HCT116 (cell line): Measurements from ENCODE around the gene SNHG17. TPM values are rescaled to one million over a fixed set of nuclear protein-coding genes. Genes with fewer than 3 reads are reported as not detected.

Experiments
- ATAC-seq: fragments of 200-7000 bp; cut with Tn5 transposase; 2 replicates; pipeline ENCODE4 v1.9.1; 2020; ENCODE audit warnings: mild to moderate bottlenecking, moderate library complexity
- BruUV-seq: library from RNA; stranded (reverse); fragments of 400-500 nt; replicated peaks from 2 replicates; lab custom pipeline; 2021; lab: Mats Ljungman, UMichigan
- CTCF ChIA-PET: fragments of 300-600 bp; sonication (Branson Sonifier 250); formaldehyde crosslinking; loops from one replicate; lab custom pipeline; 2021; ENCODE audit warnings: antibody characterized with exemption; lab: Charles Lee
- POLR2A ChIA-PET: fragments of 300-600, 350-600 bp; sonication (Branson Sonifier 250); formaldehyde crosslinking; loops from one replicate; lab custom pipeline; 2021; ENCODE audit warnings: antibody characterized with exemption; lab: Charles Lee
- RAD21 ChIA-PET, 2 experiments: fragments of 300-600 bp; sonication (Branson Sonifier 250); formaldehyde crosslinking; loops; one replicate each; lab custom pipeline; 2023; ENCODE audit warnings: low total read pairs in 2 of 2; ENCODE audit not compliant: uncharacterized antibody in 2 of 2, unreplicated experiment in 2 of 2, low non-redundant PET in 1 of 2; lab: Charles Lee
- DNase-seq: peaks from one replicate; pipeline ENCODE4 v3.0.0-alpha.2; 2010; ENCODE audit warnings: low read depth, low spot score
- H2AFZ ChIP-seq: fragments of 200-600 bp; shearing (Covaris generic), sonication (generic); 2 replicates; pipeline ENCODE4 v1.6.1; 2017; ENCODE audit warnings: low read depth, mixed run types, mixed read lengths, antibody characterized with exemption, low read length; ENCODE audit not compliant: poor library complexity, severe bottlenecking
- H3K27ac ChIP-seq: 2 replicates; pipeline ENCODE4 v1.5.1; 2012; ENCODE audit warnings: low read depth, low read length
- H3K27me3 ChIP-seq: fragments of 200-600 bp; sonication (generic); 2 replicates; pipeline ENCODE4 v1.6.1; 2016; ENCODE audit warnings: mixed run types, low read length, mixed read lengths; ENCODE audit not compliant: insufficient read depth
- H3K36me3 ChIP-seq, 2 experiments: fragments of 200-500 bp in 1 of 2; fragments of 200-600 bp in 1 of 2; sonication (Bioruptor generic) in 1 of 2; sonication (generic) in 1 of 2; 2 replicates each; pipeline versions ENCODE4 v1.5.1 to v1.6.1; 2014 to 2016; ENCODE audit warnings: low read length in 2 of 2, inconsistent platforms in 1 of 2, mixed read lengths in 1 of 2, mixed run types in 1 of 2; ENCODE audit not compliant: insufficient read depth in 2 of 2, control insufficient read depth in 1 of 2
- H3K4me1 ChIP-seq, 2 experiments: fragments of 200-600 bp in 1 of 2; sonication (generic) in 1 of 2; 2 replicates each; pipeline versions ENCODE4 v1.5.1 to v1.6.1; 2012 to 2017; ENCODE audit warnings: low read length in 2 of 2, inconsistent platforms in 1 of 2, mild to moderate bottlenecking in 1 of 2, mixed read lengths in 1 of 2, mixed run types in 1 of 2, moderate library complexity in 1 of 2; ENCODE audit not compliant: insufficient read depth in 2 of 2, control insufficient read depth in 1 of 2
- H3K4me2 ChIP-seq: fragments of 200-600 bp; sonication (generic); 2 replicates; pipeline ENCODE4 v1.6.1; 2017; ENCODE audit warnings: mixed run types, low read length, mixed read lengths
- H3K4me3 ChIP-seq, 2 experiments: fragments of 200-600 bp in 1 of 2; sonication (generic) in 1 of 2; replicated peaks in 1 of 2; 2 replicates each; pipeline ENCODE4 v1.5.1; 2011 to 2016; ENCODE audit warnings: low read length in 2 of 2, control low read depth in 1 of 2, low read depth in 1 of 2, mild to moderate bottlenecking in 1 of 2, mixed read lengths in 1 of 2, mixed run types in 1 of 2
- H3K79me2 ChIP-seq: fragments of 200-600 bp; sonication (generic); 2 replicates; pipeline ENCODE4 v1.6.1; 2017; ENCODE audit warnings: mild to moderate bottlenecking, mixed run types, low read length, moderate library complexity, mixed read lengths; ENCODE audit not compliant: insufficient read depth
- H3K9ac ChIP-seq: fragments of 200-600 bp; sonication (generic); 2 replicates; pipeline ENCODE4 v1.6.1; 2016; ENCODE audit warnings: low read length, mixed read lengths
- H3K9me2 ChIP-seq: fragments of 200-600 bp; sonication (generic), shearing (Covaris generic); 2 replicates; pipeline ENCODE4 v1.6.1; 2017; ENCODE audit warnings: mixed run types, mild to moderate bottlenecking, moderate library complexity; ENCODE audit not compliant: insufficient read depth
- H3K9me3 ChIP-seq, 2 experiments: fragments of 200-500 bp in 1 of 2; fragments of 200-600 bp in 1 of 2; sonication (Bioruptor generic) in 1 of 2; sonication (generic) in 1 of 2; 2 replicates each; pipeline ENCODE4 v1.6.1; 2014 to 2017; ENCODE audit warnings: low read length in 2 of 2, mixed read lengths in 2 of 2, inconsistent platforms in 1 of 2, low read depth in 1 of 2, mild to moderate bottlenecking in 1 of 2, mixed run types in 1 of 2, moderate library complexity in 1 of 2; ENCODE audit not compliant: control insufficient read depth in 1 of 2, insufficient read depth in 1 of 2
- H4K20me1 ChIP-seq: fragments of 200-600 bp; sonication (generic), shearing (Covaris generic); 2 replicates; pipeline ENCODE4 v1.6.1; 2017; ENCODE audit warnings: mixed run types, mild to moderate bottlenecking, moderate library complexity; ENCODE audit not compliant: insufficient read depth
- CEBPB ChIP-seq: IDR thresholded peaks from 2 replicates; pipeline ENCODE4 v1.6.1; 2012; ENCODE audit warnings: low read depth
- EGR1 ChIP-seq: IDR thresholded peaks from 2 replicates; pipeline ENCODE4 v1.6.1; 2012; ENCODE audit warnings: low read depth
- EZH2phosphoT487 ChIP-seq: fragments of 200-600 bp; IDR thresholded peaks from 2 replicates; pipeline ENCODE4 v1.6.1; 2018; ENCODE audit warnings: antibody characterized with exemption, borderline replicate concordance
- FOSL1 ChIP-seq: IDR thresholded peaks from 2 replicates; pipeline ENCODE4 v1.6.1; 2012; ENCODE audit warnings: low read depth
- RAD21 ChIP-seq: IDR thresholded peaks from 2 replicates; pipeline ENCODE4 v1.6.1; 2012; ENCODE audit warnings: low read depth, mild to moderate bottlenecking
- SIN3A ChIP-seq: IDR thresholded peaks from 2 replicates; pipeline ENCODE4 v1.6.1; 2012; ENCODE audit warnings: low read depth
- SP1 ChIP-seq: IDR thresholded peaks from 2 replicates; pipeline ENCODE4 v1.6.1; 2012; ENCODE audit warnings: low read depth
- SRF ChIP-seq: IDR thresholded peaks from 2 replicates; pipeline ENCODE4 v1.6.1; 2012; ENCODE audit warnings: low read depth
- TCF7L2 ChIP-seq: IDR thresholded peaks from 2 replicates; pipeline ENCODE4 v1.7.0; 2011; ENCODE audit warnings: borderline replicate concordance, inconsistent platforms; ENCODE audit not compliant: insufficient read depth, insufficient read length; ENCODE audit errors: extremely low read depth
- ZFX ChIP-seq: fragments of 450-650 bp; IDR thresholded peaks from 2 replicates; pipeline ENCODE4 v1.6.1; 2017
- intact Hi-C: fragments of 100-400 bp; cut with micrococcal nuclease; formaldehyde crosslinking; loops from 2 replicates; pipeline ENCODE4 v1.10.0; 2022
- total RNA-seq: library from RNA; stranded (reverse); gene quantifications from one replicate; pipeline ENCODE4 v1.2.1, GENCODE V29; 2021; ENCODE audit not compliant: unreplicated experiment
- TF ChIP-seq, protein P1 (sequence below): IDR thresholded peaks from 2 replicates; pipeline ENCODE4 v1.6.1; 2012
- TF ChIP-seq, protein P2 (sequence below): IDR thresholded peaks from 2 replicates; pipeline ENCODE4 v1.6.1; 2012; ENCODE audit warnings: low read depth

The SNHG17 gene
- total RNA-seq, 1 experiment from 2014 or later: 65.7 TPM

- DNase-seq (peak; percentile 19), ATAC-seq (peak; percentile 96)
- Histone ChIP-seq H3K9ac (no peak overlapping the region), H3K79me2 (no peaks in the 10 kb centered on the region), H3K36me3 (no peaks in the 10 kb centered on the region), H3K9me2 (no peaks in the 10 kb centered on the region), H3K4me2 (no peak overlapping the region), H3K27me3 (no peaks in the 10 kb centered on the region), H3K27ac (no peak overlapping the region), H3K9me3 (no peaks in the 10 kb centered on the region), H4K20me1 (no peaks in the 10 kb centered on the region), H3K4me3 (no peak overlapping the region), H3K4me1 (no peaks in the 10 kb centered on the region), H2AFZ (peak overlapping the region; percentile 57)
- no peak for TF ChIP-seq EGR1
- TF ChIP-seq FOSL1: no peak
- no peak for TF ChIP-seq SRF
- no peak for TF ChIP-seq SIN3A
- TF ChIP-seq, protein P1, sequence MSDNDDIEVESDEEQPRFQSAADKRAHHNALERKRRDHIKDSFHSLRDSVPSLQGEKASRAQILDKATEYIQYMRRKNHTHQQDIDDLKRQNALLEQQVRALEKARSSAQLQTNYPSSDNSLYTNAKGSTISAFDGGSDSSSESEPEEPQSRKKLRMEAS: no peak
- TF ChIP-seq ZFX: no peak
- TF ChIP-seq CEBPB: no peak
- TF ChIP-seq, protein P2, sequence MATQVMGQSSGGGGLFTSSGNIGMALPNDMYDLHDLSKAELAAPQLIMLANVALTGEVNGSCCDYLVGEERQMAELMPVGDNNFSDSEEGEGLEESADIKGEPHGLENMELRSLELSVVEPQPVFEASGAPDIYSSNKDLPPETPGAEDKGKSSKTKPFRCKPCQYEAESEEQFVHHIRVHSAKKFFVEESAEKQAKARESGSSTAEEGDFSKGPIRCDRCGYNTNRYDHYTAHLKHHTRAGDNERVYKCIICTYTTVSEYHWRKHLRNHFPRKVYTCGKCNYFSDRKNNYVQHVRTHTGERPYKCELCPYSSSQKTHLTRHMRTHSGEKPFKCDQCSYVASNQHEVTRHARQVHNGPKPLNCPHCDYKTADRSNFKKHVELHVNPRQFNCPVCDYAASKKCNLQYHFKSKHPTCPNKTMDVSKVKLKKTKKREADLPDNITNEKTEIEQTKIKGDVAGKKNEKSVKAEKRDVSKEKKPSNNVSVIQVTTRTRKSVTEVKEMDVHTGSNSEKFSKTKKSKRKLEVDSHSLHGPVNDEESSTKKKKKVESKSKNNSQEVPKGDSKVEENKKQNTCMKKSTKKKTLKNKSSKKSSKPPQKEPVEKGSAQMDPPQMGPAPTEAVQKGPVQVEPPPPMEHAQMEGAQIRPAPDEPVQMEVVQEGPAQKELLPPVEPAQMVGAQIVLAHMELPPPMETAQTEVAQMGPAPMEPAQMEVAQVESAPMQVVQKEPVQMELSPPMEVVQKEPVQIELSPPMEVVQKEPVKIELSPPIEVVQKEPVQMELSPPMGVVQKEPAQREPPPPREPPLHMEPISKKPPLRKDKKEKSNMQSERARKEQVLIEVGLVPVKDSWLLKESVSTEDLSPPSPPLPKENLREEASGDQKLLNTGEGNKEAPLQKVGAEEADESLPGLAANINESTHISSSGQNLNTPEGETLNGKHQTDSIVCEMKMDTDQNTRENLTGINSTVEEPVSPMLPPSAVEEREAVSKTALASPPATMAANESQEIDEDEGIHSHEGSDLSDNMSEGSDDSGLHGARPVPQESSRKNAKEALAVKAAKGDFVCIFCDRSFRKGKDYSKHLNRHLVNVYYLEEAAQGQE: no peak
- TF ChIP-seq SP1: no peak
- no peak for TF ChIP-seq EZH2phosphoT487
- no peak for TF ChIP-seq RAD21
- no peak for TF ChIP-seq TCF7L2
- ChIA-PET RAD21 (no interaction called here), POLR2A (no interaction called here), CTCF (no interaction called here)
- BruUV-seq: no TSS peak
- intact Hi-C loops: no loop called here
Observed at GRCh38 chr20:38392356-38392755, 42.8 kb downstream of the SNHG17 start.
